Activated CD4-positive, alpha-beta T cell treated with anti-CD3 and anti-CD28 coated beads, Interleukin-10, Interleukin-2, amounts not matched to agents 100 ng/mL and 50 ng/mL, durations not matched to agents 16 hours and 8 hours (primary cell): ENCODE measurements around the gene COL24A1.
"Not testable (repeated sequence)": the region's sequence is repeated elsewhere in the genome, so short reads cannot be mapped to it uniquely, and the experiment has no call there.

Source experiments
- DNase-seq: peaks from one replicate; pipeline ENCODE4 v3.0.0-alpha.2; 2020

COL24A1 gene

DNA sequence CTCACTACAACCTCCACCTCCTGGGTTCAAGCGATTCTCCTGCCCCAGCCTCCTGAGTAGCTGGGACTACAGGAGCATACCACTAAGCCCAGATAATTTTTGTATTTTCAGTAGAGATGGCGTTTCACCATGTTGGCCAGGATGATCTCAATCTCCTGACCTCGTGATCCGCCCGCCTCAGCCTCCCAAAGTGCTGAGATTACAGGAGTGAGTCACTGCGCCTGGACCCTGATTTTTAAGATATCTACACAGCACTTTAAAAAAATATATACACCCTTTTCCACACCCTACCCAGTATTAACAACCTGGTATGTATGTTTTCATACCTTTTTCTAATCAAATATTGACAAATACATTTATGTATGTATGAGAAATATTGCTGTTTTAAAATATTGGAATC is 379.6 kb downstream of the COL24A1 start:
- not testable (repeated sequence) for DNase-seq

GRCh38 chr1:85762804-85763203 is 393.8 kb downstream of the COL24A1 start:
- DNase-seq, result no peak

DNA sequence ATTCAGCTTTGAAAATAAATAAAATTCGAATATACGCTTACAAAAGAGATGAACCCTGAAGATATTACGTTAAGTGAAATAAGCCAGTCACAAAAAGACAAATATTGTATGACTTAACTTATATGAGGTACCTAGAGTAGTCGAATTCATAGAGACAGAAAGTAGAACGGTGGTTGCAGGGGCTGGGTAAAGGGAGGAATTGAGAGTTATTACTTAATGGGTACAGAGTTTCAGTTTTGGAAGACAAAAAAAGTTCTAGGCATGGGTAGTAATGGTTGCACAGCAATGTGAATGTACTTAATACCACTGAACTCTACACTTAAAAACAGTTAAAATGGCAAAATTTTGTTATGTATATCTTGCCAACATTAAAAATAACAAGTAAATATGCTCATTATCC is 399.7 kb downstream of the COL24A1 start:
- DNase-seq, result no peak

DNA sequence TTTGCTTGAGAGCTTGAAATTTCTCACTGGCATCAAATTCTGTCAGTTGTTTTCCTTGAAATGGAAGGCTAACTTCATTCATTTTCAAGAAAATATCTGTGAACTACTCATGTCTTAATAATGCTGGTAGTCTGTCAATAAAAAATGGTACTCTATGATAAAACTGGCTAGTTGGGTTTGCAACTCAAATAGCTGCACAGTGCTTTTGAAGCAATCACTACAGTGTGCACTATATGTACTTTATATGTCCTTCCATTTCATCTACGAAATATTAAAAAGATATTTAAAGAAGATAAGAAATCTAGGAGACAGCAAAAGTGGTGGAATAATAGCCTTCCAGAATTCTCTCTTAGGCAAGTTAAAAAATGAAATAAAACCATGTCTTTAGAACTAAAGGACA is 408.5 kb downstream of the COL24A1 start:
- DNase-seq, result no peak

- DNase-seq, result no peak
Measured at GRCh38 chr1:85746777-85747176, 409.8 kb downstream of the COL24A1 start.

DNA sequence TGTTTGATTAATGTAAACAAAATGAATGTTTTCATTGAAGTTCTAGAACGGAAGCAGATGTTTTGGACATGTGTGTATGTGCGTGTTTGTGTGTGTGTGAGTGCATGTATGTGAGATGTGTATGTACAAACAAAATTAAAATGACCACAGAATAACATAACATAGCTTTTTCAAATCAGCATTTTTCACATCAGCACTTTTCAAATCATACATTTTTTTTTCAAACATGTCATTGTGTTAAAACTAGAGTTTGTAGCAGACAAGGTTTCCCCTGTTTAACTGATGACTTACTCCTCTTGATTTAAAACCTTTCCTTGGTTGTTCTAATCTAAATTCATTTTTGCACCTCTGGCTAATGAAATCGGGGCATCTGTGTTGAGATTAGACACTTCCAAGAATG is 412.8 kb downstream of the COL24A1 start:
- DNase-seq, result no peak

DNA sequence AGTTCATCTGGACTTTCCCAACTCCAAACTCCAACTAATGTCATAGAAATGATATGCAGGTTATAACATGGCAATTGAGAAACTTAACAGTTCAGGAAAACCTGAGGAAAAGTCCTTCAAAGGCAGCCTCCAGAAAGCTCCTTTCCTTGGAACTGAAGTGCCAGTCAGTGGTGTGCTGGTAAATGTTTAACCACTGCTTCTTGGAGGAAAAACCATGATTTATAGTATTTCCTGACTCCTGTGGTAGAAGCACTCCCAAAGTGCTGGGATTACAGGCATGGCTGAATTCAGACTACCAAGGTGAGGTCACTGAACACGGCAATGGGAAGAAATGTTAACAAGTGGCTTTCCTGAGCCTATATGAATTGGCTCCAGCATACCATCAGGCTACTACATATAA is 421.6 kb downstream of the COL24A1 start:
- DNase-seq, result no peak

GRCh38 chr1:85718678-85719340 is 437.8 kb downstream of the COL24A1 start:
- DNase-seq, result no peak

DNA sequence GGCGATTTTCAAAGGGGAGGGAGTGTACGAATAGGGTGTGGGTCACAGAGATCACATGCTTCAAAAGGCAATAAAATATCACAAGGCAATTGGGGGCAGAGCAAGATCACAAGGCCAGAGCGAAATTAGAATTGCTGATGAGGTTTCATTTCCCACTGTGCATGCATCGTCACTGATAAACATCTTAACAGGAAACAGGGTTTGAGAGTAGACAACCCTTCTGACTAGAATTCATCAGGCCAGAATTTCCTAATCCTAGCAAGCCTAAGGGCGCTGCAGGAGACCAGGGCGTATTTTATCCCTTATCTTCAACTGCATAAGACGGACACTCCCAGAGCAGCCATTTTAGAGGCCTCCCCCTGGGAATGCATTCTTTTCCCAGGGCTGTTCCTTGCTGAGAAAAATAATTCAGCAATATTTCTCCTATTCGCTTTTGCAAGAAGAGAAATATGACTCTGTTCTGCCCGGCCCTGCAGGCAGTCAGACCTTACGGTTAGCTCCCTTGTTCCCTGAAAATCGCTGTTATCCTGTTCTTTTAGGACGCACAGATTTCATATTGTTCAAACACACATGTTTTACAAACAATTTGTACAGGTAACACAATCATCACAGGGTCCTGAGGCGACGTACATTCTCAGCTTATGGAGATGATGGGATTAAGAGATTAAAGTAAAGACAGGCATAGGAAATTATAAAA is 442.0 kb downstream of the COL24A1 start:
- DNase-seq, result peak; percentile 5

DNA sequence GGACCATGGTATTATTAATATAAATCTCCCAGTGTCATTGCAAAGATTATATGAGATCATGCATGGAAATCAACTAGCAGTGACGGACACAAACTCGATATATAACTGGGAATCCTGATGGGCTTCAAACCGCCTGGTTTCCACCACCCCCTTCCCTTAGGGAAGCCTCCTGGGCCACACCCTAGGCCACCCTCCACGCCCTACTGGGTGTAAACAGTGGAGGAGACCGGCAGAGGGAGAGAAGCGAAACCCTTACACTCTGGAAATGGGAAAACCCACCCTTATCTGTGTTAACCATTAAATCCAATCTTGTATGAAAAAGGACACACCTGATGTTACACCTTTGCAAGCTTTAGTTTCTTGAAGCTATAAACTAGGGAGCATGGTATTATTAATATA is 447.7 kb downstream of the COL24A1 start:
- no peak for DNase-seq

GRCh38 chr1:85707990-85708828 is 448.4 kb downstream of the COL24A1 start, which contains the start of gene ZNHIT6:
Gene ZNHIT6, minus strand, starts transcription at chr1:85708433. Its CDS starts 149 bp downstream, at chr1:85708284.
- DNase-seq, result peak; percentile 95

DNA sequence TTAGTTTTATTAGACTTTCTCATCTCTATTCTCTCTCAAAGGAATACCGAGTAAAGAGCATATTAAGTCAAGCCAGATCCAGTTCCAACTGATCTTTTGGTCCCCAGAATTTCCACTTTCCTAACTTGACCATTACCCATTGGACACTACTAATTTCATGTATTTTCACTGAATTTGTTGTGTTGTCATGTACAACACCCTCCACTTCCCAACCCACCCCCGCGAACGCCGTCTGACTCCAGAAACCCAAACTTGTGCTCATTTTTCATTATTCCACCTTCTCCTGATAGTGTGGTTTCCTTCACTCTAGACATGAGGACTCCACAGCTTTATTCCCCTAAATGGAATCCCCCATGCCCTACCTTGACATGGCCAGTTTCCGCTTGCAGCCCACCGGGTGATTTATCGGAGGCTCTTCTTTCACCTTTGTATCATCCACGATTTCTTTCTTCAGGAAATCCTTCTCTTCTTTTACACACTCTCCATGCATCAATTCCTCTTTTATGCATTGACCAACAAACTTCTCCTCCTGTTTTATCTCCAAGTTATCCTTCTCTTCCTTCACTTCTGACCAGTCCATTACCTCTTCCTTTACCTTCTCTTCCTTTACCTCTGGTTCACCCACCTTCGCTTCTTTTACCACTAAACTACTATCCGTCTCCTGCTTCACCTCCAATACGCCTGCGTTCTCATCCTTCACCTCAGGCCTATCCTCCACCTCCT is 449.1 kb downstream of the COL24A1 start:
- DNase-seq, result no peak

- no peak for DNase-seq
Measured at GRCh38 chr1:85705940-85706339, 450.6 kb downstream of the COL24A1 start.

- DNase-seq, result no peak
Measured at GRCh38 chr1:85700422-85700821, 456.1 kb downstream of the COL24A1 start.

GRCh38 chr1:85697895-85698294 is 458.7 kb downstream of the COL24A1 start:
- DNase-seq, result no peak

GRCh38 chr1:85692730-85693314 is 463.8 kb downstream of the COL24A1 start:
- no peak for DNase-seq

DNA sequence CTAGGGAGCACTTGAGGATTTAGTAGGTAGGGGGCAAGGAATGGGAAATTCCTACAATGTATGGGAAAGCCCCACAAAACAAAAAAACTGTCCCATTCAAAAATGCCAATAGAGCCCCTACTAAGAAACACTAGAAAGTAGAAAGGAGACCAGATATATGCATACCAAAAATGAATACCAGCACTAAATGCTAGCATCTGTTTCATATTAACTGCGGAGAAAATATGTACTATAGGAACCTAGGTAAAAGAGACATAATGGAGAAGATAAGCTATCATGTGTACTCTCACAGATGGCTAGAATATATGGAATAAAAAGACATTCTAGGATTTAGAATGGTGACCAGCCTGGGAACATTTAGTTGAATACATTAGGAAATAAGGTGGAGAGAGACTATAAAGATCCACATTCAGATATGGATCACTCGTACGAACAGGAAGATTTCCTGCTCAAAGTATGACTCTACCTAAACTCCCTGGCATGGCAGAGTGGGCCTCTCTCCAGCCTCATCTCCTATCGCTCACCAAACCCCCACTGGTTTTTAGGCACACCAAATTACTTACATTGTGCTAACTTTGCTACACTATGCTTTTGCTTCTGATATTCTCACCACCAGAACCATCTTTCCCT is 466.7 kb downstream of the COL24A1 start:
- no peak for DNase-seq

DNA sequence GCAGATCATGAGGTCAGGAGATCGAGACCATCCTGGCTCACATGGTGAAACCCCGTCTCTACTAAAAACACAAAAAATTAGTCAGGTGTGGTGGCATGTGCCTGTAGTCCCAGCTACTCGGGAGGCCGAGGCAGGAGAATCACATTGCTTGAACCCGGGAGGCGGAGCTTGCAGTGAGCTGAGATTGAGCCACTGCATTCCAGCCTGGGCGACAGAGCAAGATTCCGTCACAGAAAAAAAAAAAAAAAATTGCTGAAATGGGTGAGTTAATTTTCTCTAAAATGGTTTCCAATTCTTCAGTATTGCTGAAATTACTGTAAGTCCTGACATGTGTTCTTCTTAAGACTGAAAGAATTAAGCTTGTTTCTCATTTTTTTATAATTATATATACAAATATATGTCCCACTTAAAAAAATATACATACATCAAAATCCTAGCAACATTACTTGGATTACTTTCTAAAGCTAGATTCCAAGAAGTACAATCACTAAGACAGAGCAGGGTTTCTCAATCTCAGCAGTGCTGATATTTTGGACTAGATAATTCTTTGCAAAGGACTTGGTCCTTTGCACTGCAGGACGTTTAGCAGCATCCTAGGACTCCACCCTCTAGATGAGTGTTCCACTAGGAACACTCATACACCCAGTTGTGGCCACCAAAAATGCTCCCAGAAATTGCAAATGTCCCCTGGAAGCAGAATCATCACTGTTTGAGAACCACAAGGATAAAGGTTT is 473.1 kb downstream of the COL24A1 start:
- no peak for DNase-seq

- no peak for DNase-seq
Measured at GRCh38 chr1:85681087-85681486, 475.5 kb downstream of the COL24A1 start.
